Epithelial cell of alveolus of lung (primary cell): ENCODE data around the gene CT47A7. TPM values are rescaled to one million over a fixed set of nuclear protein-coding genes. Genes with fewer than 3 reads are reported as not detected.

Experiments
- total RNA-seq: library from RNA; depleted of rRNA; stranded (reverse); fragments of >200 nt; gene quantifications from 2 replicates; pipeline ENCODE4 v1.2.1, GENCODE V29; 2015

The CT47A7 gene
- not detected in 2 replicates for total RNA-seq

GRCh38 chrX:120956500-120956899 lies at the start of gene CT47A7:
Gene CT47A7 (minus strand): TSS chrX:120956600. CDS start chrX:120956345, 255 bp downstream.

DNA sequence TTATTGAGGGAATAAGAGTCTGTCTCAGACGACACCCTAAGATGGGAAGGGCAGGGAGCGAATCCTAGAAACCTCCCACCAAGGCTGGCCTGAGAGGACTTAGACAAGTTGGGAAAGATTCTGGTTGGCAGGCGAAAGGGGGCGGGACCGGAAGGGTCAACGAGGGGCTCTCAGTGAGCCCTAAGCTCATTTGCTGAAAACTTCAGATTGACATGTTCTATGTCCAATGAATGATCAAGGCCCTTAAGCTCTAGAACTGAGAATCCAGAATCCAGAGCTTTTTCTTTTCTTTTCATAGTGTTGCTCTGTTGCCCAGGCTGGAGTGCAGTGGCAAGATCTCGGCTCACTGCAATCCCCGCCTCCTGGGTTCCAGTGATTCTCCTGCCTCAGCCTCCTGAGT lies 29.3 kb upstream of the CT47A7 start, which contains the start of gene CT47A1:
Gene CT47A1 (minus strand): TSS at position 101 of the 400 bp plus-strand sequence. CDS start 231 bp downstream, outside the sequence.

Other genes with a start within 250 kb of the CT47A7 start
- not detected in 2 replicates for gene CT47B1, start 80.7 kb downstream of the CT47A7 start, total RNA-seq
- not detected in 2 replicates for gene CT47A11, start 19.4 kb downstream of the CT47A7 start, total RNA-seq
- gene CT47A10, start 14.6 kb downstream of the CT47A7 start, total RNA-seq: not detected in 2 replicates
- not detected in 2 replicates for gene CT47A9, start 9.7 kb downstream of the CT47A7 start, total RNA-seq
- gene CT47A8, start 4.9 kb downstream of the CT47A7 start, total RNA-seq: not detected in 2 replicates
- gene CT47A6, start 4.9 kb upstream of the CT47A7 start, total RNA-seq: not detected in 2 replicates
- gene CT47A5, start 9.7 kb upstream of the CT47A7 start, total RNA-seq: not detected in 2 replicates
- gene CT47A4, start 14.6 kb upstream of the CT47A7 start, total RNA-seq: not detected in 2 replicates
- gene CT47A3, start 19.5 kb upstream of the CT47A7 start, total RNA-seq: not detected in 2 replicates
- not detected in 2 replicates for gene CT47A2, start 24.3 kb upstream of the CT47A7 start, total RNA-seq
- gene CT47A1, start 29.2 kb upstream of the CT47A7 start, total RNA-seq: not detected in 2 replicates
- 0.91 and 1.1 TPM in 2 replicates for gene GLUD2, start 91.0 kb upstream of the CT47A7 start, total RNA-seq